Measurements from ENCODE around the gene MAGI2.

Gene MAGI2

DNA sequence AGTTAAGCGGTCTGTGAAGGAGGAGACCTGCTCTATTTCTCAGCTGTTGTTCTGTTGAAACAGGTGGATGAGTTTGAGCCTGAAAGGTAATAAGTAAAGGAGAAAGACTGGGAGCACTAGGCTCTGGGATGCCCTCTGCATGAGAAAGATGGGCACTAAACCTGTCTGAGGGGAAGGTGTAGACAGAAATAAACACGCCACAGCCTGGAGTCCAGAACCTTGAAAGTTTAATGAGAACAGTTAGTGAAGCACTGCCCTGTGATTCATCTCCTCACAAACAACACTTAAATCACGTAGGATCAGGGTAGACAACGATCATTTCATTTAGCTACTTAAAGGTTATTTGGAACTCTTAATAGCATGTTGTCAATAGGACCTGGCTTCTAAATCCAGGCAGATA, 1461.8 kb downstream of the MAGI2 start:
- ChIA-PET POLR2A (ENCODE audit: low non-redundant PET) (no interaction called here), CTCF (no interaction called here)
- DNase-seq (ENCODE audit: low spot score): no peak
- TF ChIP-seq, protein P1, sequence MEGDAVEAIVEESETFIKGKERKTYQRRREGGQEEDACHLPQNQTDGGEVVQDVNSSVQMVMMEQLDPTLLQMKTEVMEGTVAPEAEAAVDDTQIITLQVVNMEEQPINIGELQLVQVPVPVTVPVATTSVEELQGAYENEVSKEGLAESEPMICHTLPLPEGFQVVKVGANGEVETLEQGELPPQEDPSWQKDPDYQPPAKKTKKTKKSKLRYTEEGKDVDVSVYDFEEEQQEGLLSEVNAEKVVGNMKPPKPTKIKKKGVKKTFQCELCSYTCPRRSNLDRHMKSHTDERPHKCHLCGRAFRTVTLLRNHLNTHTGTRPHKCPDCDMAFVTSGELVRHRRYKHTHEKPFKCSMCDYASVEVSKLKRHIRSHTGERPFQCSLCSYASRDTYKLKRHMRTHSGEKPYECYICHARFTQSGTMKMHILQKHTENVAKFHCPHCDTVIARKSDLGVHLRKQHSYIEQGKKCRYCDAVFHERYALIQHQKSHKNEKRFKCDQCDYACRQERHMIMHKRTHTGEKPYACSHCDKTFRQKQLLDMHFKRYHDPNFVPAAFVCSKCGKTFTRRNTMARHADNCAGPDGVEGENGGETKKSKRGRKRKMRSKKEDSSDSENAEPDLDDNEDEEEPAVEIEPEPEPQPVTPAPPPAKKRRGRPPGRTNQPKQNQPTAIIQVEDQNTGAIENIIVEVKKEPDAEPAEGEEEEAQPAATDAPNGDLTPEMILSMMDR (conservative IDR thresholded peaks at IDR 0.05; ENCODE audit: low read depth): no peak
- H3K27ac ChIP-seq: no peak overlapping the region

DNA sequence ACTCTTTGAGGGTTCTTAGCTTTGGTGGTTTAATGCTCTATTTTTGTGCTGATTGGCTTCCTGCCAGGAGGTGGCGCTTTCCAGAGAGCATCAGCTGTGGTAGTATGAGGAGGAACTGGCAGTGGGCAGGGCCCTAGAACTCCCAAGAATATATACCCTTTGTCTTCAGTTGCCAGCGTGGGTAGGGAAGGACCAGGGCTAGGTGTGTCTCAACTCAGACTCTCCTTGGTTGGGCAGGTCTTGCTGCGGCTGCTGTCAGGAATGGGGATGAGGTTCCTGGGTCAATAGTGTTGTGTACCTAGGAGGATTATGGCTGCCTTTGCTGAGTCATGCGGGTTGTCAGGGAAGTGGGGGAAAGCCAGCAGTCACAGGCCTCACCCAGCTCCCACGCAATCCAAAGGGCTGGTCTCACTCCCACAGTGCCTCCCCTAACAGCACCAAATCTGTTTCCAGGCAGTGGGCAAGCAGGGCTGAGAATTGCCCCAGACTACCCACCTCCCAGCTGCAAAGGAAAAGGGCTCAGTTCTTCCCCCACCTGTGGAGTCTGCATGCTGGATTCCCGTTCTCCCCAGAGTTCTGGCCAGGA, 1463.4 kb downstream of the MAGI2 start:
- H3K27ac ChIP-seq: no peak overlapping the region
- TF ChIP-seq, protein P1 (conservative IDR thresholded peaks at IDR 0.05; ENCODE audit: low read depth): no peak
- CTCF ChIA-PET: interaction anchor here (0.6 kb wide), 1 partner anchor 28 kb away, joined by 3 read pairs; no protein-coding TSS in a partner anchor
- POLR2A ChIA-PET (ENCODE audit: low non-redundant PET): no interaction called here
- no peak for DNase-seq (ENCODE audit: low spot score)

DNA sequence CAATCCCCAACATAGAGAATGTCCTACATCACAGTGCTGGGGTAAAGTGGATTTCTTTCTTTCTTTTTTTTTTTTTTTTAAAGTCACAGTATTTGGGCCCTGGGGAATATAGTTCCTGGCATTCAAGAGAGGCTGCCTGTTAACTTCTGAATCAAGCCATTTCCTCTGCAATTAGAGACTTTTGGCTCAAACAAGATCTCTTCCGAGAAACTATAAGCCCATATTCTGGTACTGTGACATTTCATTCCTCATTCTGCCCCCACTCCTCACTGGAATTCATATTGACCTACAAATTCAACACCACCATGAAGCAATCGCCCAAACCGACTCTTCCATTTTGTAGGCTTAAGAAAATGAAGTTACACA, 1467.5 kb downstream of the MAGI2 start:
- POLR2A ChIA-PET (ENCODE audit: low non-redundant PET): no interaction called here
- no peak overlapping the region for H3K27ac ChIP-seq
- CTCF ChIA-PET: no interaction called here
- TF ChIP-seq, protein P1 (conservative IDR thresholded peaks at IDR 0.05; ENCODE audit: low read depth): no peak
- DNase-seq (ENCODE audit: low spot score): no peak

DNA sequence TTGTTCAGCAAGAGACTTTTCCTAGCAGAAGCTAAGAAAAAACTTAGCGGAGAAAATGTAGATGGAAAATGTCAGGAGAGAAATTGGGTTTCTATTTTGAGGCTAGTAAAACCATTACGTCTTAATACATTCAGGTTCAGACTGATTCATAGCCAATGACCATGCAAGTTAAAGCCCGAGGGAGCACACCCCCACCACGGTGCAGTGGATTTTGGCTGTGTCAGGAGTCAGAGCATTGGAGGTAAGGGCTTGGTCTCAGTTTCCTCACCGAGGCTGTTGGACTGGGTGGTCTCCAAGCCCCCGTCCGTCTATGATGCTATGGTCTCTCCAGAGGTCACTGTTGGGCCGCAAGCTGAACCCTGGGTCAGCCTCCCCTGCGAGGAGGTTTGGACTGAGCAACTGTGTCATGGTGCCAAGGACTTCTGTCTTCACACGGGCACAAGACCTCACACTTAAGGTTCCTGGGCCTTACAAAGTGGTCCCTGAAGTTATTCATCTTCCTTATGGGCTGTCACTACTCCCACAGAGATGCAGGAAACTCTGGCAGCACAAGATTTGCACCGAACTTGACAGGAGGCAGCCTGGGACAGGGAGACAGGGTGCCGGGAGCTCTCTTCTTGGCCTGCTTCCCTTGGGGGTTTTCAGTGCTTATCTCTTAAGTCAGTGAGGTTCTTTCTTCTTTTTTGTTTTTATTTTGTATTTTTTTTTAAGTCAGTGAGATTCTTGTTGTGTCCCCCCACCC, 1468.1 kb downstream of the MAGI2 start:
- no peak overlapping the region for H3K27ac ChIP-seq
- TF ChIP-seq, protein P1 (conservative IDR thresholded peaks at IDR 0.05; ENCODE audit: low read depth): no peak
- DNase-seq (ENCODE audit: low spot score): no peak
- ChIA-PET POLR2A (ENCODE audit: low non-redundant PET) (no interaction called here), CTCF (no interaction called here)

DNA sequence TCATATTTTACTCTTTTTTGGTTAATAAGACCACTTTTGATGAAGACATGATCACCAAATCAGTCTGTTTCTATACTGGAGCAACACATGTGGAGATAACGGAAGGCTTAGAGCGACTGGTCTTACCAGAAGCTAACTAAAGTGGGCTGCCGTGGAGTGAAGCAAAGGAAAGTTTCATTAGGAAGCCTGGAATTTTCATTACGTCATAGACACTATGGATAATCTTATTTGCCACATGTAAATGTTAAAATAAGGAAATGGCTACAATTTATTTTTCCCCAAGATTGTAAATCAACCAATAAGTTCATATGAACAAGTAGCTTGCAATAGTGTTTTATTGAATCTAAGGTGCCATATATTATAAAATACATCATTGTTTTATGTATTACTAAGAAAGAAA, 1469.5 kb downstream of the MAGI2 start:
- CTCF ChIA-PET: interaction anchor here (0.7 kb wide), 1 partner anchor 476 kb away, joined by 3 read pairs; no protein-coding TSS in a partner anchor

DNA sequence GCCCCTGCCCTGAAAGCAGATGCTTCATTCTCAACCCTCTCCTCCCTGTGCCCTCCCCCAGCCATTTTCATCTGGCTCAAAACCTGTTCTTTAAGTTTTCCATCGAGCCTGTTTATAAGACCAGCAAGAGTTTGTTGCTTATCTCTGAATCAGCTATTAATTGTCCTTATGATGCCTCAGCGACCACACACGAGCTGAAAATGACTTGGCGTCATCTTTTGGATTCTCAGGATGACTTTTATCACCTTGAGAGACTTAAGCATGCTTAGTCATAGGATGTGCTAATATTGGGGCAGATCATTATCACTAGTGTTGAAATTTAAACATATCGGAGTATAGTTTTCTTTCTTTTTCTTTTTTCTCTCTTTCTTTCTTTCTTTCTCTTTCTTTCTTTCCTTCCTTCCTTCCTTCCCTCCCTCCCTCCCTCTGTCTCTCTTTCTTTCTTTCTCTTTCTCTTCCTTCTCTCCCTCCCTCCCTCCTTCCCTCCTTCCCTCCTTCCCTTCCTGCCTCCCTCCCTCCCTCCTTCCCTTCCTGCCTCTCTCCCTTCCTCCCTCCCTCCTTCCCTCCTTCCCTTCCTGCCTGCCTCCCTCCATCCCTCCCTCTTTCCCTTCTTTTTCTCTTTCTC, 1470.4 kb downstream of the MAGI2 start:
- POLR2A ChIA-PET (ENCODE audit: low non-redundant PET): no interaction called here
- DNase-seq (ENCODE audit: low spot score): peak; percentile 13
- H3K27ac ChIP-seq: no peak overlapping the region
- TF ChIP-seq, protein P1 (conservative IDR thresholded peaks at IDR 0.05; ENCODE audit: low read depth): no peak
- CTCF ChIA-PET: interaction anchor here (0.7 kb wide), 1 partner anchor 477 kb away, joined by 3 read pairs; no protein-coding TSS in a partner anchor

More for the DNA sequence above, 1469.5 kb downstream of the MAGI2 start:
- DNase-seq (ENCODE audit: low spot score): no peak
- no peak overlapping the region for H3K27ac ChIP-seq
- POLR2A ChIA-PET (ENCODE audit: low non-redundant PET): no interaction called here
- TF ChIP-seq, protein P1 (conservative IDR thresholded peaks at IDR 0.05; ENCODE audit: low read depth): no peak
